Right cardiac atrium (tissue), 5 donors: ENCODE measurements around the gene MRPS27. TPM values are rescaled to one million over a fixed set of nuclear protein-coding genes. Genes with fewer than 3 reads are reported as not detected.

Experiments
- ATAC-seq, 2 donors: fragments of 200-7000 bp; cut with Tn5 transposase; one replicate each; pipeline versions ENCODE4 v1.8.0 to v1.9.1; 2020; ENCODE audit warnings: moderate library complexity in 2 of 2, mild to moderate bottlenecking in 1 of 2
- DNase-seq, 3 donors: peaks; one replicate each; pipeline ENCODE4 v3.0.0-alpha.2; 2020
- H3K27ac ChIP-seq: one replicate; pipeline ENCODE4 v1.5.1; 2013; ENCODE audit warnings: mild to moderate bottlenecking, low read length, control low read depth, moderate library complexity
- H3K27me3 ChIP-seq: one replicate; pipeline ENCODE4 v1.6.1; 2013; ENCODE audit not compliant: control insufficient read depth, insufficient read depth
- H3K4me1 ChIP-seq: one replicate; pipeline ENCODE4 v1.6.1; 2013; ENCODE audit warnings: low read length; ENCODE audit not compliant: control insufficient read depth, insufficient read depth
- H3K4me3 ChIP-seq: one replicate; pipeline ENCODE4 v1.5.1; 2013; ENCODE audit warnings: low read length, control low read depth
- H3K9me3 ChIP-seq: one replicate; pipeline ENCODE4 v1.6.1; 2013; ENCODE audit warnings: low read length; ENCODE audit not compliant: control insufficient read depth
- WGBS: extraction: QIAGEN DNeasy Blood & Tissue Kit; methylation state at CpG from one replicate; pipeline ENCODE4 v1.1.7; 2013; 5-methylcytosine and 5-hydroxymethylcytosine counted together
- intact Hi-C, 4 donors: fragments of 100-400 bp; cut with DNase I; formaldehyde crosslinking; loops; one replicate each; pipeline versions ENCODE4 v1.11.0 to v1.14.0; 2022 to 2023
- polyA plus RNA-seq: library from polyadenylated mRNA; stranded (reverse); fragments of 200-250 nt; gene quantifications from one replicate; pipeline ENCODE4 v1.2.3, GENCODE V29; 2013
- total RNA-seq, 4 donors: library from RNA; stranded (reverse); fragmentation: NEBNext Ultra II Directional; extraction: Animal tissue kit (Norgen Biotek cat#: 25700); gene quantifications; one replicate each; pipeline ENCODE4 v1.2.1, GENCODE V29; 2021
- donor health status: healthy with polysubstance abuse.
- donor health status: DM: no; HTN: yes; CAD: no.
- donor health status: DM: no; HTN: no; CAD: no.
- donor health status: DM: no; HTN: yes; CAD: no; lungs with severe emphysema.
- donor health status: DM: yes; HTN: yes; CAD: no.

MRPS27 gene
- total and polyA plus RNA-seq, 5 donors, result 40.5 to 71.7 (median 60.9) TPM

DNA sequence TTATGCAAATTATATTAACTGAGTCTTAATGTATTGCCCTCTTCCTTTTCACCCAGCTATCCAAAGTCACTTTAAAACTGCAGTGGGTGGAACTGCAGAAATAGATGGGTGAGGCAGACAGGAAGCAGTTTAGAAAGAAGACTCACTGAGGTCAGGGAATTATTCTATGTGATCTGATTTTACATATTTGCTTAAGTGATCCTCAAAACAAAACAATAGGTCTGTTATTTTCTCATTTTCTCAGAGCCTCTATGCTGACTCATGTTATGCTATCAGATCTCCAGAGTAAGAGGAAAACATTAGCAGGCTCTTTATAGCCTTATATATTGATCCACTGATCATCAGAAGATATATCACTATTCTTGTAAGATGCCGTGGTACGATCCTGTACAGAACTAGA, 63.5 kb downstream of the MRPS27 start:
- DNase-seq (no peak), ATAC-seq (no peak)
- no peak overlapping the region for H3K4me3 ChIP-seq
- H3K4me1 ChIP-seq, result peaks cover 7% of the 10 kb centered on the region
- H3K27ac ChIP-seq, result no peak overlapping the region
- H3K9me3 ChIP-seq, result no peaks in the 10 kb centered on the region
- WGBS, result 92% methylated on average over 2 of the region's 2 CpGs
- H3K27me3 ChIP-seq, result no peaks in the 10 kb centered on the region
- intact Hi-C loops, result no loop called here

- no peaks in the 10 kb centered on the region for H3K27me3 ChIP-seq
- intact Hi-C loops, result no loop called here
- H3K4me3 ChIP-seq, result no peak overlapping the region
- no peaks in the 10 kb centered on the region for H3K9me3 ChIP-seq
- H3K4me1 ChIP-seq, result peaks cover 8% of the 10 kb centered on the region
- no peak for DNase-seq
- ATAC-seq, result no peak
- no peak overlapping the region for H3K27ac ChIP-seq
- 73% methylated on average over 2 of the region's 2 CpGs for WGBS
Observed at GRCh38 chr5:72255670-72256069, 64.4 kb downstream of the MRPS27 start.

DNA sequence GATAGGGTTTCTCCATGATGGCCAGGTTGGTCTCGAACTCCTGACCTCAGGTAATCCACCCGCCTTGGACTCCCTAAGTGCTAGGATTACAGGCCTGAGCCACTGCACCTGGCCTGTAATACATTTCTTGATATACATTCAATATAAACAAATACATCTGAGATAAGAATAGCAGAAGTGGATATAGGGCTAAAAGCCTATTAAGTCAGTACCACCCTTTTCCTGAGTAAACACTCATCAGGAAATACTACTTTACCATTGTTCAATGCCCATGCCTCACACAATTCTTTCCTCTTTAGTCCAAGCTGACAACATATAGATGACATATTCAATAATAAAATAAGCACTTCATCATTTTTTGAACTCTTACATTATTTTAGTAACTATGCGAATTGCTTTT, 64.8 kb downstream of the MRPS27 start:
- no peaks in the 10 kb centered on the region for H3K27me3 ChIP-seq
- H3K4me1 ChIP-seq, result peaks cover 8% of the 10 kb centered on the region

DNA sequence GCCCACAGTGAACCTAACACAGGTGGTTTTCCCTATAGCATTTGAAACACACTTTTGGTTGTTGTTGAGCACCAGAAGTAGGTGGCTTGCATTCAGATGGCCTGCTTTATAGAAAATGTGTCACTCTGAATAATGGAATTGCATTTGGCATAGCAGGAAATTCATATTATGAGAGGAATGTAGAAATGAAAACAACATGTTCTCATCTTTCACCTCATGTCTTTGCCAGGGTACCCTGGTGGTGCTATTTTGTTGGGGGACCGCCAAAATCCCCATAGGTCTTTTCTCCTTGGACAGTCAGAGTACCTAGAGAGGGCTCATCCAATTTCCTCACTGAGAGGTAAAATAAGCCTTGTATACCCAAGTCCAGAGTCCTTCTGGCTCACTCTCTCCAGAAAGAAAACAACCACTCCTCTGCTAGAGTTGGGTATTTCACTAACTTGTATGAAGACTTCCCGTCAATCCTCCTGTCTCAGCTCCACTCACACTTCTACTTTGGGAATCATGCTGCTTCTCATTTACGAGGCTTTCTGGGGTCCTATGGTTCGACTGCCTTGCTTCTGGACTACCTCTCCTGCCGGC, 67.4 kb downstream of the MRPS27 start:
- no peak overlapping the region for H3K27ac ChIP-seq
- no peaks in the 10 kb centered on the region for H3K9me3 ChIP-seq
- DNase-seq (no peak), ATAC-seq (no peak)
- intact Hi-C loops, result no loop called here
- no peak overlapping the region for H3K4me3 ChIP-seq
- H3K4me1 ChIP-seq, result peaks cover 11% of the 10 kb centered on the region
- 95% methylated on average over 5 of the region's 5 CpGs for WGBS
- no peaks in the 10 kb centered on the region for H3K27me3 ChIP-seq

More for the DNA sequence above, 64.8 kb downstream of the MRPS27 start:
- no peak overlapping the region for H3K27ac ChIP-seq
- H3K9me3 ChIP-seq, result no peaks in the 10 kb centered on the region
- no peak overlapping the region for H3K4me3 ChIP-seq
- 99% methylated on average over 3 of the region's 3 CpGs for WGBS
- DNase-seq, result no peak
- intact Hi-C loops, result no loop called here
- ATAC-seq, result no peak

DNA sequence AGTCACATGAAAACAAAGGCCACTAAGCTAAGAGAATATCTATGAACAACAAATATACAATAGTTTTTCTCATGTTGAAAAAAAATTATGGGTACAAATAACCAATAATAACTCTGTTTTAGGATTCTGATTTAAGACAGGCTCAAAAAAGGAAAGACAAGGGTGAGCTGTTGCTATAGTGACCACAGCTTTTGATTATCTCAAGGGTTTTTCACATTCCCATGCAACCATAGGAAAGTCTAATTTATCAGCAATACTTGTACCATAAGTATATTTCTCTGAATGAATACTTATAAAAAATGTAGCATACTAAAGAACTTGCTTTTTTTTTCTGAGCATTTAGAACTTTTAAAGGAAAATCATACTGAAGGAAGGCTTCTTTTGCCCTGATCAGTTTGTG, 68.0 kb downstream of the MRPS27 start:
- intact Hi-C loops, result no loop called here
- no peaks in the 10 kb centered on the region for H3K27me3 ChIP-seq
- H3K27ac ChIP-seq, result no peak overlapping the region
- H3K4me3 ChIP-seq, result no peak overlapping the region
- H3K4me1 ChIP-seq, result peaks cover 11% of the 10 kb centered on the region
- no peak for DNase-seq
- no peak for ATAC-seq
- H3K9me3 ChIP-seq, result no peaks in the 10 kb centered on the region

- no peak for ATAC-seq
- no peaks in the 10 kb centered on the region for H3K27me3 ChIP-seq
- H3K4me3 ChIP-seq, result no peak overlapping the region
- no peak overlapping the region for H3K27ac ChIP-seq
- 96% methylated on average over 1 of the region's 1 CpG for WGBS
- intact Hi-C loops, result no loop called here
- no peaks in the 10 kb centered on the region for H3K9me3 ChIP-seq
- DNase-seq, result no peak
- H3K4me1 ChIP-seq, result peaks cover 11% of the 10 kb centered on the region
Observed at GRCh38 chr5:72251386-72251785, 68.7 kb downstream of the MRPS27 start.

DNA sequence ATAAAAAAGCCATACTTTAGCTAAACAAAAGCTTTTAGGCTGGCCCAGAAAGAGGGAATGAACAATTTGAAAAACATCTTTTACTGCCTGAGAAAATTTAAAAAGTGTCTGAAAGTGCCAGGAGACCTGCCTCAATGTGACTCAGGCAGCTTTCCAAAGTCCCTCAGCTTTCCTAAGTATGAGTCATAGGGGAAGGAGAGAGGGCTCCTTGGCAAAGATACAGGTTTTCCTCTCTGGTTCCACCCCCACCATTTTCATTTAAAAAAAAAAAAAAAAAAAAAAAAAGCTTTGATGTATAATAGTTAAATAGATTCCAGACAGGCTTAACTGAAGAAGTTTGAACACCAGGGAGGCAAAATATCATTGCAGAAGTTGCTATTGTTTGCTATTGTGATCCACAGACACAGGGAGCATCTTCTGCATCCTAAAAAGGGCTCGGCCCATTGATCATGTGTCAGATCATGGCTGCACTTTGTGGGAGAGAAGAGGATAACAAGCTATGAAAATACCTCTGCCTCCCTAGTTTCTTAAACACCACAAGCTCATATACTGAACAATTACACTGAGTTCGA, 71.5 kb downstream of the MRPS27 start:
- DNase-seq (peak in 2 of 3 donors; percentile 27 to 35), ATAC-seq (peak; percentile 68 to 84)
- H3K9me3 ChIP-seq, result no peaks in the 10 kb centered on the region
- H3K4me1 ChIP-seq, result peaks cover 14% of the 10 kb centered on the region
- H3K27me3 ChIP-seq, result no peaks in the 10 kb centered on the region
- intact Hi-C loops, result no loop called here
- H3K27ac ChIP-seq, result peak overlapping the region; percentile 42
- H3K4me3 ChIP-seq, result no peak overlapping the region
- WGBS, result 67% methylated on average over 2 of the region's 2 CpGs

DNA sequence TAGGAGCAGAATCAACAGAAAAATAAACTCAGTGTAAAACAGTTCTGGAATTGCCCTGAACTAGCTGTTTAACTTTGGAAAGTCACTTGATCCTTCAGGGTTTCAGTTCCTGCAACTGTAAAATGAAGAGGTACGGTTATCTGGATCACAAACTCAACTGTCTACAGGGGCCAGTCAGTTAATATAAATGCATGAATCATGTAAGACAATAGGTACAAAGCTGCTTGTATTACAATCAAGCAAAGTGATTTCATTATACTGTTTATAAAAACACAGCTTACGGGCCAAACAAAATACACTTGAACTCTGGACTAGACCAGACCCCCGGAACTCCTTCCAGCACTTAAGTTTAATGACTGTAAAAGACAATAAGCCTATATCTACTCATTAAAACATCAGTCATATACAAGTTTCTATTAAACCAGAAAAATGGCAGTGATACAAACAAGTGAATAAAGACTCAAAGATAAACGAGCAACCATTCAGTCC, 73.0 kb downstream of the MRPS27 start:
- intact Hi-C loops, result no loop called here
- Histone ChIP-seq H3K4me1 (peaks cover 11% of the 10 kb centered on the region), H3K27ac (no peak overlapping the region), H3K4me3 (no peak overlapping the region), H3K27me3 (no peaks in the 10 kb centered on the region), H3K9me3 (no peaks in the 10 kb centered on the region)
- 61% methylated on average over 4 of the region's 4 CpGs for WGBS
- peak in 1 of 2 donors; percentile 50 for ATAC-seq
- no peak for DNase-seq

DNA sequence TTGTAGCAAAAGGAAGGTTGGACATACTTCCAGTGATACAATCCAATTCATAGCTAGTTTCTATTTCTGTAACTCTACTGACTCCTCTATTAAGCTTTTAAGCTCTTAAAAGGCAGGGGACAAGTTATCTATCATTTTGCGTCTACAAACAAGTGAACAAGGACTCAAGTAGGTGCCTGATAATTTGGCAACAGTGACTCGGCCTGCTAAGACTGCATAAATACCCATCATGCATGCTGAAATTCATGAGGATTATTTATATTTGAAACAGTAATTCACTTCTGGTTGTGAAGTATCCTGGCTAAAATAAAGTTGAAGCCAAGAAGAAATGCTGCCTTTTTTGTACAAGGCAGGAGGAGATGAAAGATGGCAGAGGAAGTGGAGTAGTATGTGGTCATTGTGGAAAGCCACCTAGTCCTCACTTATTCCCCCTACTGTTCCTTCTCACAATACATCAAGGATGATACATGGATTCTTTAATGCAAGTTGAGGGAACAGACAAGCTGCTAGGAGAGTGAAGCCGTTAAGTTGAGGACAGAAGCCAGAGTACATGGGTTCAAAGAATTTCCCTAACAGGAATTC, 74.0 kb downstream of the MRPS27 start:
- ATAC-seq (peak; percentile 20 to 41), DNase-seq (no peak)
- WGBS, result 48% methylated on average over 3 of the region's 3 CpGs
- H3K9me3 ChIP-seq, result no peaks in the 10 kb centered on the region
- peaks cover 7% of the 10 kb centered on the region for H3K4me1 ChIP-seq
- no peak overlapping the region for H3K4me3 ChIP-seq
- intact Hi-C loops, result no loop called here
- H3K27ac ChIP-seq, result peak overlapping the region; percentile 81
- no peaks in the 10 kb centered on the region for H3K27me3 ChIP-seq

- WGBS, result 88% methylated on average over 1 of the region's 1 CpG
- peaks cover 7% of the 10 kb centered on the region for H3K4me1 ChIP-seq
- no peak for ATAC-seq
Observed at GRCh38 chr5:72245546-72245945, 74.5 kb downstream of the MRPS27 start.

GRCh38 chr5:72244862-72245371, 75.1 kb downstream of the MRPS27 start:
- intact Hi-C loops, result no loop called here
- 67% methylated on average over 2 of the region's 2 CpGs for WGBS
- peaks cover 7% of the 10 kb centered on the region for H3K4me1 ChIP-seq
- no peak overlapping the region for H3K4me3 ChIP-seq
- DNase-seq (no peak), ATAC-seq (peak; percentile 71 to 76)
- H3K9me3 ChIP-seq, result no peaks in the 10 kb centered on the region
- H3K27ac ChIP-seq, result no peak overlapping the region
- H3K27me3 ChIP-seq, result no peaks in the 10 kb centered on the region

More at GRCh38 chr5:72245546-72245945, 74.5 kb downstream of the MRPS27 start:
- H3K27me3 ChIP-seq, result no peaks in the 10 kb centered on the region
- intact Hi-C loops, result no loop called here
- H3K4me3 ChIP-seq, result no peak overlapping the region
- H3K27ac ChIP-seq, result peak overlapping the region; percentile 58
- H3K9me3 ChIP-seq, result no peaks in the 10 kb centered on the region
- DNase-seq, result no peak
